ENCODE data around the gene RTKN2.

DNA sequence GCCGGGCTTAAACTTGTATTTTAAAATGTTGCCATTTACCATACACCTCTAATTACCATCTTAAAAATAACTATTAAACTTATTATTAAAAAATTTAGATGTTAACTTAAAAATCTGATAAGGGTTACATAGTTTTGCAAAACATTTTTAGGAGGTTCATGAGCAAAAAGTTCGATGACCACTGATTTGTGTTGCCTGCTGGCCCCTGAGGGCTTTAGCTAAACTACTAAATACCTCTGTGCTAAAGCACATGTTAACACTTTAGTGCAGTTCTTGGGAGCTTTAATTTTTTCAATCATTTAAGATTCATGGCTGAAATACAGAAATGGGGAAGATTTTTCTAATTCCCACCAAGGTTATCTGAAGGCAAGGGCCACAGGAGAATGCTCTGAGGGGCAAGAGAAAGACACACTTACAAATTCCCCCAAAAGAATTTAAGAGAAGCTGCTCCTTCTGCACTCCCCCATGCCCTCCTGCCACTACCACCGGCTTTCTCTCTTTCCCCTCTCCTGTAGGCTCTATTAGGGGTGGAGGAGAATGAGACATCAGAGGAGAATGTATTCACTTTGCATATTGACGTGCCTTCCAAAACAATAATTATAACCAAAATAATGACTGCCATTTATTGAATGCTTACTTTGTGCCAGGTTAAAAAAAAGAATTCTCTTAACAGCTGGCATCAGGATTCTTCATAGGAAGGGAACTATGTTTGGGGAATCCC lies 106.2 kb downstream of the RTKN2 start:
- TF ChIP-seq, protein P1, sequence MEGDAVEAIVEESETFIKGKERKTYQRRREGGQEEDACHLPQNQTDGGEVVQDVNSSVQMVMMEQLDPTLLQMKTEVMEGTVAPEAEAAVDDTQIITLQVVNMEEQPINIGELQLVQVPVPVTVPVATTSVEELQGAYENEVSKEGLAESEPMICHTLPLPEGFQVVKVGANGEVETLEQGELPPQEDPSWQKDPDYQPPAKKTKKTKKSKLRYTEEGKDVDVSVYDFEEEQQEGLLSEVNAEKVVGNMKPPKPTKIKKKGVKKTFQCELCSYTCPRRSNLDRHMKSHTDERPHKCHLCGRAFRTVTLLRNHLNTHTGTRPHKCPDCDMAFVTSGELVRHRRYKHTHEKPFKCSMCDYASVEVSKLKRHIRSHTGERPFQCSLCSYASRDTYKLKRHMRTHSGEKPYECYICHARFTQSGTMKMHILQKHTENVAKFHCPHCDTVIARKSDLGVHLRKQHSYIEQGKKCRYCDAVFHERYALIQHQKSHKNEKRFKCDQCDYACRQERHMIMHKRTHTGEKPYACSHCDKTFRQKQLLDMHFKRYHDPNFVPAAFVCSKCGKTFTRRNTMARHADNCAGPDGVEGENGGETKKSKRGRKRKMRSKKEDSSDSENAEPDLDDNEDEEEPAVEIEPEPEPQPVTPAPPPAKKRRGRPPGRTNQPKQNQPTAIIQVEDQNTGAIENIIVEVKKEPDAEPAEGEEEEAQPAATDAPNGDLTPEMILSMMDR (IDR thresholded peaks at IDR 0.05): no peak
- TF ChIP-seq POLR2A (IDR thresholded peaks at IDR 0.05): no peak
